KMS-11 (cell line): ENCODE results near the gene NCOA1.

Experiments
- H2AFZ ChIP-seq: fragments of 200-600 bp; sonication (generic); 2 replicates; pipeline ENCODE4 v1.6.1; 2016; ENCODE audit warnings: antibody characterized with exemption, mixed run types, low read depth
- H3K27ac ChIP-seq: fragments of 200-600 bp; sonication (generic); 2 replicates; pipeline ENCODE4 v1.6.1; 2016; ENCODE audit warnings: mild to moderate bottlenecking, mixed run types
- H3K27me3 ChIP-seq: fragments of 200-600 bp; sonication (generic); 2 replicates; pipeline ENCODE4 v1.6.1; 2017; ENCODE audit warnings: mild to moderate bottlenecking, low read depth, mixed run types, moderate library complexity; ENCODE audit not compliant: insufficient read depth
- H3K36me3 ChIP-seq: fragments of 200-600 bp; sonication (generic); 2 replicates; pipeline ENCODE4 v1.6.1; 2017; ENCODE audit warnings: mild to moderate bottlenecking, mixed run types; ENCODE audit not compliant: insufficient read depth
- H3K4me1 ChIP-seq: fragments of 200-600 bp; sonication (generic); 2 replicates; pipeline ENCODE4 v1.6.1; 2016; ENCODE audit warnings: mild to moderate bottlenecking, low read depth, mixed run types; ENCODE audit not compliant: poor library complexity, severe bottlenecking
- H3K4me2 ChIP-seq: fragments of 200-600 bp; sonication (generic); 2 replicates; pipeline ENCODE4 v1.7.0; 2016; ENCODE audit warnings: mild to moderate bottlenecking, mixed run types
- H3K4me3 ChIP-seq: fragments of 200-600 bp; sonication (generic); IDR thresholded peaks from 2 replicates; pipeline ENCODE4 v1.6.1; 2017; ENCODE audit warnings: low read depth, low read length, mixed read lengths; ENCODE audit not compliant: insufficient read depth
- H3K79me2 ChIP-seq: fragments of 200-600 bp; sonication (generic); 2 replicates; pipeline ENCODE4 v1.6.1; 2016; ENCODE audit warnings: low read depth, mixed run types; ENCODE audit not compliant: insufficient read depth
- H3K9ac ChIP-seq: fragments of 200-600 bp; sonication (generic); 2 replicates; pipeline ENCODE4 v1.6.1; 2016; ENCODE audit warnings: mild to moderate bottlenecking, mixed run types
- H4K20me1 ChIP-seq: fragments of 200-600 bp; sonication (generic); 2 replicates; pipeline ENCODE4 v1.6.1; 2016; ENCODE audit warnings: mild to moderate bottlenecking, mixed run types; ENCODE audit not compliant: insufficient read depth
- CTCF ChIP-seq: fragments of 200-600 bp; sonication (generic); conservative IDR thresholded peaks from 2 replicates; pipeline ENCODE4 v1.6.1; 2017; ENCODE audit warnings: low read depth, mild to moderate bottlenecking, antibody characterized with exemption, low read length, moderate library complexity, mixed read lengths

Gene NCOA1

DNA sequence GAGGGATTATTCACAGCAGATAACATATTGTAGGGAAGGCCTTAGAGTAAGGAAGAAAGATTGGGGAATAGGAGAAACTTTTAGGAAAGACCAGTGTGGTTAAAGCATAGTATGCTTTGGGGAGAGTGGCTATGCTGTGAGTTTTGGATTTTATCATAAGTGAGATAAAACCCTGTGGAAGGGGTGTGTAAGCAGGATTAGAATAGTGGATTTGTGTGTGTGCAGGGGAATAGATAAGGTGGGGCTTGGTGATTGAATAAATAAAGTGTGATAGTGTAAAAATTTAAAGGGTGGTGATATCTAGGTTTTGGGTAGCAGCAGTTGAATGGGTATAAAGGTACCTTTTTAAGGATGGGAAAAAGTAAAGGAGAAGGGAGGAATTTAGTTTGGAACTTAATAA, 137.7 kb downstream of the NCOA1 start:
- Histone ChIP-seq H3K27ac (no peak overlapping the region), H3K36me3 (no peaks in the 10 kb centered on the region), H3K9ac (no peak overlapping the region), H3K27me3 (no peaks in the 10 kb centered on the region), H3K4me1 (no peaks in the 10 kb centered on the region), H3K79me2 (no peaks in the 10 kb centered on the region), H3K4me2 (no peak overlapping the region), H2AFZ (no peak overlapping the region), H3K4me3 (no peak overlapping the region), H4K20me1 (no peaks in the 10 kb centered on the region)
- TF ChIP-seq CTCF = no peak

DNA sequence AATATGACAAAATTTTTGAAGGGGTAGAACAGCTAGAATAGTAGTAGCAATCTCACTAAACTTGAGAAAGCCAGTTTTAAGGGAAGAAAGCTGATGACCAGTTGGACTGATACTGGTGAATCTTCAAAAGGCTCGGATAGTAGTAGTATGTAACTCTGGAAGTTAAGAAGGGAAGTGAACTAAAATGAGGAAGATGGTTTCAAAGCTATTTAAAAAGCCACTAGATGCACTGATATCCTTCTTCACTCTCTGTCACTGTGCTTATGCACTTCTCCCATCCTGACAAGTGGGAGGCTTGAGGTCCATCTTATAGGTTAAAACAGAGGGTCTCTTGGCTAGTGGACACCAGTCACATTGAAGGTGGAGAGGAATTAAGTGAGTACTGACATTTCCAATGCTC, 141.1 kb downstream of the NCOA1 start:
- no peak overlapping the region for H2AFZ ChIP-seq
- no peak for TF ChIP-seq CTCF

DNA sequence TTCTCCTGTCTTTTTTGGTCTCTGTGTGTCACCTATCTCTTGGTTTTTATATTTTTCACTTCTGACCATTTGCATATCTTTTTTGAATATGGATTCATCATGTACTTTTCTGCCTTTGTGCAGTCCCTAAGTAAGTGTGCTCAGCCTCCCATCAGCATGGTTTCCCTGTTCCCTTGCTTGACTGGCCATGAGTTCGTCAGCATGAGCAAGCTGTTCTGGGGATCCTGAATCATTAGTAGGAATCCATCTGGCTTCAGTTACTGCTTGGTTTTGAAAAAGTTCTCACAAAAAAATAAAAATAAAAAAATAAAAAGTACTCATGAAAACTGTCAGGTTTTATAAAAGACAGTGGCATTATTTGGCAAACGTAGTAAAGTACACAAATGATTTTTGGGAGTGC, 144.1 kb downstream of the NCOA1 start:
- no peaks in the 10 kb centered on the region for H4K20me1 ChIP-seq
- H3K4me1 ChIP-seq = no peaks in the 10 kb centered on the region
- H3K4me3 ChIP-seq = no peak overlapping the region
- no peaks in the 10 kb centered on the region for H3K79me2 ChIP-seq
- no peak overlapping the region for H3K4me2 ChIP-seq
- no peak overlapping the region for H3K27ac ChIP-seq
- H2AFZ ChIP-seq = no peak overlapping the region
- no peak for TF ChIP-seq CTCF
- no peak overlapping the region for H3K9ac ChIP-seq
- H3K27me3 ChIP-seq = no peaks in the 10 kb centered on the region
- H3K36me3 ChIP-seq = no peaks in the 10 kb centered on the region

More for the DNA sequence above, 141.1 kb downstream of the NCOA1 start:
- H3K4me2 ChIP-seq = no peak overlapping the region
- no peaks in the 10 kb centered on the region for H3K27me3 ChIP-seq
- H3K36me3 ChIP-seq = no peaks in the 10 kb centered on the region
- H3K4me1 ChIP-seq = no peaks in the 10 kb centered on the region
- no peaks in the 10 kb centered on the region for H4K20me1 ChIP-seq
- H3K4me3 ChIP-seq = no peak overlapping the region
- no peak overlapping the region for H3K27ac ChIP-seq
- no peaks in the 10 kb centered on the region for H3K79me2 ChIP-seq
- H3K9ac ChIP-seq = no peak overlapping the region

DNA sequence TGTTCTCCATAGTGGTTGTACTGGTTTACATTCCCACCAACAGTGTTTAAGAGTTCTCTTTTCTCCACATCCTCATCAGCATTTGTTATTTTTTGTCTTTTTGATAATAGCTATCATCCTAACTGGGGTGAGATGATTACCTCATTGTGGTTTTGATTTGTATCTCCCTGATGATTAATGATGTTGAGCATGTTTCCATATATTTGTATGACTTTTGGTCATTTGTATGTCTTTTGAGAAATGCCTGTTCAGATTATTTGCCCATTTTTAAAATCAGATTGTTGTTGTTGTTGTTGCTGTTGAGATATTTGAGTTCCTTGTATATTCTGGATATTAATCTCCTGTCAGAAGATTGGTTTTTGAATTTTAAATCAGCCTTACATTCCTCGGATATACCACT, 147.5 kb downstream of the NCOA1 start:
- Histone ChIP-seq H3K36me3 (no peaks in the 10 kb centered on the region), H3K4me3 (no peak overlapping the region), H4K20me1 (no peaks in the 10 kb centered on the region), H2AFZ (no peak overlapping the region), H3K27me3 (no peaks in the 10 kb centered on the region), H3K27ac (no peak overlapping the region), H3K4me1 (no peaks in the 10 kb centered on the region), H3K79me2 (no peaks in the 10 kb centered on the region), H3K4me2 (no peak overlapping the region), H3K9ac (no peak overlapping the region)
- no peak for TF ChIP-seq CTCF

GRCh38 chr2:24642351-24642750, 151.3 kb downstream of the NCOA1 start:
- Histone ChIP-seq H2AFZ (no peak overlapping the region), H3K4me1 (no peaks in the 10 kb centered on the region), H3K4me2 (no peak overlapping the region), H3K36me3 (no peaks in the 10 kb centered on the region), H3K4me3 (no peak overlapping the region), H3K9ac (no peak overlapping the region), H3K27ac (no peak overlapping the region), H3K27me3 (no peaks in the 10 kb centered on the region), H4K20me1 (no peaks in the 10 kb centered on the region), H3K79me2 (no peaks in the 10 kb centered on the region)
- TF ChIP-seq CTCF = no peak
